Activated CD4-positive, alpha-beta T cell treated with anti-CD3 and anti-CD28 coated beads for 36 hours (primary cell): ENCODE results near the gene RBMS3. TPM values are rescaled to one million over a fixed set of nuclear protein-coding genes. Genes with fewer than 3 reads are reported as not detected.

Source experiments
- ATAC-seq: fragments of 200-7000 bp; cut with Tn5 transposase; one replicate; pipeline ENCODE4 v1.10.0; 2021; ENCODE audit warnings: mild to moderate bottlenecking, moderate library complexity
- CTCF ChIA-PET: fragments of 350-600 bp; sonication (Branson Sonifier 250); formaldehyde crosslinking; loops from one replicate; lab custom pipeline; 2021; ENCODE audit warnings: antibody characterized with exemption; lab: Charles Lee
- POLR2A ChIA-PET: fragments of 350-600 bp; sonication (Branson Sonifier 250); formaldehyde crosslinking; loops from one replicate; lab custom pipeline; 2021; ENCODE audit warnings: antibody characterized with exemption, inconsistent platforms; lab: Charles Lee
- DNase-seq: peaks from one replicate; pipeline ENCODE4 v3.0.0-alpha.2; 2020
- H3K27ac Mint-ChIP-seq: one replicate; pipeline ENCODE4 v1.8.0; 2021; ENCODE audit warnings: mixed read lengths
- H3K27me3 Mint-ChIP-seq: one replicate; pipeline ENCODE4 v1.8.0; 2021; ENCODE audit warnings: mixed read lengths
- H3K36me3 Mint-ChIP-seq: one replicate; pipeline ENCODE4 v1.8.0; 2021; ENCODE audit warnings: low read depth, mixed read lengths
- H3K4me1 Mint-ChIP-seq: one replicate; pipeline ENCODE4 v1.8.0; 2021; ENCODE audit warnings: mixed read lengths
- H3K4me3 Mint-ChIP-seq: one replicate; pipeline ENCODE4 v1.8.0; 2021; ENCODE audit warnings: mild to moderate bottlenecking, moderate library complexity, mixed read lengths
- H3K9me3 Mint-ChIP-seq: one replicate; pipeline ENCODE4 v1.8.0; 2021; ENCODE audit warnings: low read depth, mixed read lengths
- intact Hi-C, 2 experiments: fragments of 100-400 bp; cut with DNase I in 1 of 2; cut with micrococcal nuclease in 1 of 2; formaldehyde crosslinking; loops; one replicate each; pipeline versions ENCODE4 v1.14.2 to v1.15.1; 2022 to 2024; cut with DNase I, micrococcal nuclease
- total RNA-seq, 2 experiments: library from RNA; stranded (reverse); gene quantifications; one replicate each; pipeline ENCODE4 v1.2.3, GENCODE V29; 2021

RBMS3 gene
- total RNA-seq, 2 experiments from 2014 or later = 1.5 to 2.0 TPM

- Mint-ChIP-seq H3K36me3 (no peaks in the 10 kb centered on the region), H3K27me3 (peaks cover 1% of the 10 kb centered on the region), H3K4me1 (no peaks in the 10 kb centered on the region), H3K4me3 (no peak overlapping the region), H3K27ac (no peak overlapping the region), H3K9me3 (no peaks in the 10 kb centered on the region)
- ATAC-seq = no peak
- POLR2A ChIA-PET = no interaction called here
- DNase-seq = no peak
- intact Hi-C loops = no loop called here
- CTCF ChIA-PET = no interaction called here
These were observed 135.6 kb downstream of the RBMS3 start for GRCh38 chr3:29416514-29416913.

DNA sequence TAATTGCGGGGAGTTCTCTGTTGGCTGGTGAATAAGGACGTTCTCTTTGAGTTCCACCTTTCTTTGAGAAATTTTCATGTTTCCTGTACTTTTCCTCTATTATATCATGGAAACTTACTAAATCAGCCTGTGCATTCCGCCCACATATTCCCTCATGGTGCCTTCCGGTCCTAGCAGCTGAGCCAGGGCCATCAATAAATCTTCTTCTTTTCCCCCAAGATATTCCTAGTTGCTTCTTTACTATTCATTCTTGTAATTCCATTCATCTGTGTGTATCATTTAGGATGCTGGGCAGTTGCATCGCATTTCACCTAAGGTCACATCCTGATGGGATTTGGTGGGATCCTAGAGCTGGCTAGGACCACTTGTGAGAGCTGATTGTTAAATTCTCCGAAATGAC is 139.2 kb downstream of the RBMS3 start:
- DNase-seq (no peak), ATAC-seq (no peak)
- Mint-ChIP-seq H3K4me1 (no peaks in the 10 kb centered on the region), H3K36me3 (no peaks in the 10 kb centered on the region), H3K27ac (no peak overlapping the region), H3K4me3 (no peak overlapping the region), H3K27me3 (peaks cover 1% of the 10 kb centered on the region), H3K9me3 (no peaks in the 10 kb centered on the region)
- CTCF ChIA-PET = no interaction called here
- intact Hi-C loops = no loop called here
- POLR2A ChIA-PET = no interaction called here

DNA sequence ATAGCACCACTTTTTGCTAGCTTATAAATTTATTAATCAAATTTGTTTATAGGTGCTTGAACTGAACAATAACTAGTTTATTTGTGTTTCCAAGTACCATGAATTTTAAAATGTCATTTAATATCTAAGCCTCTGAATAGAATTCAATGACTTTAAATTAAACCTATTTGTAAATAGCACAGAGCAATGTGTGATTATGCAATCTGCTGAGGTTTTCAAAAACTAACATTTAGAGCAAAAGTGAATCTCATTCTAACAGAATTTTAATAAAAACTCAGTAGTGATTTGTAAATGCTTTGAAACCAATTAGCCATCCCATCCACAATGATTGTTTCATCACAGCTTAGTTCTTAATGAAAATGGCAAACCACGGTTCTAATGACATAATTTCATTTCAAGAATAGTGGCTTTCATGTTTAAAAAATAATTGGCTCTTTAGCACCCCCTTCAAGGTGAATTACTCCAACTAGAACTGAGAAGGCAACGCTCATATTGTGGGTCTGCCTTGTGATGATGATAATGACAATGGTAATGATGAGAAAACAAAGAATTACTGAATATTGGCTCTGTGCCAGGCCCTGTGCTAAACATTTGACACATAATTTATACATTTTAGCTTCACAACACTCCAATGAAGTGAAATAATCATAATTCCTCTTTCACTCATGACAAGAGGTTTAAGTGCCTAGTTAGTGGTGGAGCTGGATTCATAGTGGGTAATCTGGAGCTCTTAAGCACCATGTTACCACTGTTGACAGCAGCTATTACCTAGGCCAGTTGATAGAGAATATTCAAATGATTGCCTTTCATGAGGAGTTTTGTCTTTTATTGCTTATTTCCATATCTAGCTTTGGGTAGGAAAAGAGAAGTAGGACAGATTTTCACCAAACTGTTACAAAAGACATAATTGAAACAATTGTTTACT is 145.7 kb downstream of the RBMS3 start:
- Mint-ChIP-seq H3K4me3 (no peak overlapping the region), H3K27me3 (no peaks in the 10 kb centered on the region), H3K36me3 (no peaks in the 10 kb centered on the region), H3K9me3 (no peaks in the 10 kb centered on the region), H3K4me1 (no peaks in the 10 kb centered on the region), H3K27ac (no peak overlapping the region)
- POLR2A ChIA-PET = no interaction called here
- DNase-seq = no peak
- intact Hi-C loops = no loop called here
- CTCF ChIA-PET = no interaction called here
- no peak for ATAC-seq

DNA sequence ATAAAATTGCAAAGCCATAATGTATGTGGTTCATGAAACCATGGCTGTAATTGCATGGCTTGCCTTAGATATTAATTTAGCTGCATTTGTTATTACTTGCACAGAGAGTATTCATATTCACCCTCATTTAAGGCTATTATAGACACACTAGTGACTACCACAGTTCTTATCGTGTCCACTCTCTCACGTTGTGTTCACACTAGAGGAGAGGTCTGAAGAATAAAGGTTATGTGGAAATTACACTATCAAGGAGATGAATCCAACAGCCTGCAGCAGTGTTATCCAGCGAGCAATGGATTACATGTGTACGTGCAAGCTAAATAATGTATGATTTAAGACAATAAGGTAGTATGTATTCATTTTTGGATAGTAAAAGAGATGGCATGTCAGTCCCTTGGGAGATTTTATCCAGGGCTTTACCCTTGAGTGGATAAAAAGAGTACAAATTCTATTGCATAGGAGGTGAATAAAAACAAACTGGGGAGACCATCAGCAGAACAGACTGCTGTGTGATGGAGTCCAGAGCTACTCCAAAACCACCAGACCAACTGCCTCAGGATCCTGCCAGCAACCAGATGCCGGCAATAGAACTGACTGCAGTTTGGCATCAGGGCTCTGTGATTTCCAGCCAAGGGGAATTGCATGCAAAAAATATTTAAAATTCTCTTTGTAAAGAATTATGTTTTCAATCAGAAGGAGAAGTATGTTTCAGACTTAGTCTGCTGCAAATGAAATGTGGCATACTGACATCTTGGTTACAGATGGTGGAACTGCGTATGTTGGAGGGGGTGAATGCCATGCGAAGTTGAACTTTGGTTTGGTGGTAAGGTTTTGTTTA is 146.6 kb downstream of the RBMS3 start:
- POLR2A ChIA-PET = no interaction called here
- ATAC-seq (no peak), DNase-seq (no peak)
- Mint-ChIP-seq H3K4me3 (no peak overlapping the region), H3K36me3 (no peaks in the 10 kb centered on the region), H3K4me1 (no peaks in the 10 kb centered on the region), H3K27ac (no peak overlapping the region), H3K27me3 (no peaks in the 10 kb centered on the region), H3K9me3 (no peaks in the 10 kb centered on the region)
- intact Hi-C loops = no loop called here
- CTCF ChIA-PET = no interaction called here

DNA sequence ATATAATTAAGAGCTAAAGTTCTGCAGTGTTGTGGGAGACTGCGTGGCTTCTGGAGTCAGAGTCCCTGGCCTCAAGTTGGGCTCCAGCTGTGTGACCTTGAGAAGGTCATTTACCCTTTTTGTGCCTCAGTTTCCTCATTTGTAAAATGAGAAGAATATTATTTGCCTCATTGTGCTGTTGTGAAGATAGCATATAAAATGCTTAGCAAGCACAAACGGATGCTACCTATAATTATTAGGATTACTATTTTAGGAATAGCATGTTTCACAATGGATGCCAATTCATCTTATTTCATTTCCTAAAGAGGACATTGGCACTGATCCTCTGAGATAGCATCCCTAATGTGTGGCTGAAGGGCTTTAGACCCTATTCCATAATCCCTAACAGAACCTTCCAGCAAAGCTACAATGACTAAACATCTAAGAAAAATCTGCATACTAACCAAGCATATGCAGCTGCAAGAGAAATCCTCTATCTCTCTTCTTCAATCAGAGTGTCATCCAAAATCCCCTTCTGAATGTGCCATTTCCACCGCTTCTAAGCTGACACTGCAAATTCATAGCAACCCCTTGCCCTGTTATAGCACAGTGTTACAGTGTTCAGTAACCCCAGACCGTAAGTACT is 148.3 kb downstream of the RBMS3 start:
- POLR2A ChIA-PET = no interaction called here
- DNase-seq (no peak), ATAC-seq (no peak)
- Mint-ChIP-seq H3K4me1 (no peaks in the 10 kb centered on the region), H3K27me3 (no peaks in the 10 kb centered on the region), H3K4me3 (no peak overlapping the region), H3K27ac (no peak overlapping the region), H3K36me3 (no peaks in the 10 kb centered on the region), H3K9me3 (no peaks in the 10 kb centered on the region)
- intact Hi-C loops = no loop called here
- CTCF ChIA-PET = no interaction called here

DNA sequence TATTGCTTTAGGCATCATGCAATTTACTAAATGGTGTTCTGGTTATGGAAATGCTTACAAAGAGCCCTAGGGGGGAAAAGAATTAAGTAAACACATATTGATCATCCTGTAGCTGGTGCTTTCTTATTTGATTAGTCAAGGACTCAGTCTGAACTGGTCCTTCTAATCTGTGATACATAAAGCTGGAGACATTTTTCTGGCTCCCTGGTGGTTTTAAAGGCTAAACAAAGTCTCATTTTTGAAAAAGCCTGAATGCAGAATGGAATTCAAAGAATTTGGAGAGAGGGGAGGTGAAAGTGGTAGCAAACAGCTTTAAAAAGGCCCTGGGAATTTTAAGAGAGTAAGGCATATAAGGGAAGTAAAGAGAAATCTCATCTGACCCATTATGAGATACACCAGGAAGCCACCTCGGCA is 149.7 kb downstream of the RBMS3 start:
- ATAC-seq (no peak), DNase-seq (no peak)
- H3K4me3 Mint-ChIP-seq = no peak overlapping the region
- intact Hi-C loops = no loop called here
- H3K27me3 Mint-ChIP-seq = no peaks in the 10 kb centered on the region
- ChIA-PET POLR2A (no interaction called here), CTCF (no interaction called here)
- no peak overlapping the region for H3K27ac Mint-ChIP-seq
- H3K9me3 Mint-ChIP-seq = no peaks in the 10 kb centered on the region
- no peaks in the 10 kb centered on the region for H3K4me1 Mint-ChIP-seq
- no peaks in the 10 kb centered on the region for H3K36me3 Mint-ChIP-seq

- intact Hi-C loops = no loop called here
- H3K27ac Mint-ChIP-seq = no peak overlapping the region
- CTCF ChIA-PET = no interaction called here
- no peaks in the 10 kb centered on the region for H3K9me3 Mint-ChIP-seq
- ATAC-seq (no peak), DNase-seq (no peak)
- no peaks in the 10 kb centered on the region for H3K36me3 Mint-ChIP-seq
- peaks cover 7% of the 10 kb centered on the region for H3K4me1 Mint-ChIP-seq
- POLR2A ChIA-PET = no interaction called here
- H3K27me3 Mint-ChIP-seq = peaks cover 2% of the 10 kb centered on the region
- no peak overlapping the region for H3K4me3 Mint-ChIP-seq
These were observed 155.9 kb downstream of the RBMS3 start for GRCh38 chr3:29436612-29437323.

DNA sequence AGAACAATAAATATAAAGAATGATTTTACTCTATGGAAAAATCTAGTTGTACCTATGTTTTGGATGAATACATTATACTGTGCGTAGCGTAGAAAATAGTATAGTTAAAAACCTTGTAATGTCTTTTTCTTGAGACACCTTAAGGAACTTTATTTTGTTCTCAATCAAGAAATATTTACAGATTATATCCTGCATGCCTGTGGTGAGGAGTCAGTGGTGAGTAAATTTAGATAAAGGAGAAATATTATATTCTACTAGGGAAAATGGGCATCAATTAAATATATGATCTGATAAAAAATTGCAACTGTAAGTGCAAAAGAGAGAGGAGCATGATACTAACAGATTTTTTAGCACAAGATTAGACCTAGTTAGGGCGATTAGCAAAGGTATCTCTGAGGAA is 157.7 kb downstream of the RBMS3 start:
- H3K9me3 Mint-ChIP-seq = peaks cover 3% of the 10 kb centered on the region
- no peak overlapping the region for H3K27ac Mint-ChIP-seq
- peaks cover 5% of the 10 kb centered on the region for H3K27me3 Mint-ChIP-seq
- no peak for ATAC-seq
- ChIA-PET POLR2A (no interaction called here), CTCF (no interaction called here)
- no peaks in the 10 kb centered on the region for H3K36me3 Mint-ChIP-seq
- H3K4me3 Mint-ChIP-seq = no peak overlapping the region
- intact Hi-C loops = no loop called here
- no peak for DNase-seq
- H3K4me1 Mint-ChIP-seq = peaks cover 7% of the 10 kb centered on the region

GRCh38 chr3:29440413-29441305 is 159.8 kb downstream of the RBMS3 start:
- peaks cover 7% of the 10 kb centered on the region for H3K4me1 Mint-ChIP-seq
- no peak for DNase-seq
- POLR2A ChIA-PET = no interaction called here
- peak; percentile 26 for ATAC-seq
- H3K27me3 Mint-ChIP-seq = peaks cover 8% of the 10 kb centered on the region
- CTCF ChIA-PET = no interaction called here
- no peak overlapping the region for H3K27ac Mint-ChIP-seq
- H3K9me3 Mint-ChIP-seq = peaks cover 8% of the 10 kb centered on the region
- intact Hi-C loops = no loop called here
- H3K36me3 Mint-ChIP-seq = no peaks in the 10 kb centered on the region
- H3K4me3 Mint-ChIP-seq = no peak overlapping the region

GRCh38 chr3:29441422-29441821 is 160.6 kb downstream of the RBMS3 start:
- ChIA-PET POLR2A (no interaction called here), CTCF (no interaction called here)
- H3K4me1 Mint-ChIP-seq = peaks cover 7% of the 10 kb centered on the region
- H3K27me3 Mint-ChIP-seq = peaks cover 8% of the 10 kb centered on the region
- no peak for DNase-seq
- H3K9me3 Mint-ChIP-seq = peaks cover 8% of the 10 kb centered on the region
- H3K27ac Mint-ChIP-seq = no peak overlapping the region
- intact Hi-C loops = no loop called here
- H3K36me3 Mint-ChIP-seq = no peaks in the 10 kb centered on the region
- H3K4me3 Mint-ChIP-seq = no peak overlapping the region
- no peak for ATAC-seq
